ENCODE measurements around the gene KRT81. TPM values are rescaled to one million over a fixed set of nuclear protein-coding genes. Genes with fewer than 3 reads are reported as not detected.

Gene KRT81
- total and polyA plus RNA-seq, 4 donors: 0.02 to 0.61 (median 0.23) TPM

- DNase-seq: no peak
- H3K4me3 ChIP-seq: no peak overlapping the region
- H3K27ac ChIP-seq (ENCODE audit: low read depth in 1 of 2, low read length in 1 of 2): no peak overlapping the region
- H3K36me3 ChIP-seq (ENCODE audit: control insufficient read depth in 4 of 4, insufficient read depth in 4 of 4, low read length in 4 of 4): no peaks in the 10 kb centered on the region
- no peak for ATAC-seq (ENCODE audit: insufficient read depth, low FRiP score)
- H3K9me3 ChIP-seq (ENCODE audit: control insufficient read depth in 4 of 4, insufficient read depth in 3 of 4, low read length in 3 of 4): no peaks in the 10 kb centered on the region
- no peak for TF ChIP-seq CTCF (IDR thresholded peaks at IDR 0.05; ENCODE audit: control extremely low read depth, extremely low read depth)
- WGBS, 2 donors: 81 to 85% methylated on average over 5 of the region's 5 CpGs
- peaks cover 0 to 14% (median 2%) of the 10 kb centered on the region in 5 donors for H3K4me1 ChIP-seq (ENCODE audit: control insufficient read depth in 5 of 5, insufficient read depth in 5 of 5, low read length in 5 of 5)
- no peak overlapping the region for H3K9ac ChIP-seq (ENCODE audit: insufficient read depth in 1 of 2, low read length in 2 of 2)
- peaks cover 0 to 45% (median 20%) of the 10 kb centered on the region in 3 donors for H3K27me3 ChIP-seq (ENCODE audit: control insufficient read depth in 3 of 3, insufficient read depth in 3 of 3, low read length in 2 of 3)
Measured at GRCh38 chr12:52310622-52311284, 19.4 kb upstream of the KRT81 start.

GRCh38 chr12:52308806-52309425, 17.6 kb upstream of the KRT81 start:
- Histone ChIP-seq H3K9ac (ENCODE audit: insufficient read depth in 1 of 2, low read length in 2 of 2) (no peak overlapping the region), H3K4me1 (ENCODE audit: control insufficient read depth in 5 of 5, insufficient read depth in 5 of 5, low read length in 5 of 5) (peaks cover 0 to 14% (median 2%) of the 10 kb centered on the region in 5 donors), H3K9me3 (ENCODE audit: control insufficient read depth in 4 of 4, insufficient read depth in 3 of 4, low read length in 3 of 4) (no peaks in the 10 kb centered on the region), H3K4me3 (no peak overlapping the region), H3K27me3 (ENCODE audit: control insufficient read depth in 3 of 3, insufficient read depth in 3 of 3, low read length in 2 of 3) (peaks cover 0 to 45% (median 20%) of the 10 kb centered on the region in 3 donors), H3K27ac (ENCODE audit: low read depth in 1 of 2, low read length in 1 of 2) (no peak overlapping the region), H3K36me3 (ENCODE audit: control insufficient read depth in 4 of 4, insufficient read depth in 4 of 4, low read length in 4 of 4) (no peaks in the 10 kb centered on the region)
- ATAC-seq (ENCODE audit: insufficient read depth, low FRiP score): no peak
- 47 to 54% methylated on average over 15 of the region's 15 CpGs for WGBS, 2 donors
- no peak for TF ChIP-seq CTCF (IDR thresholded peaks at IDR 0.05; ENCODE audit: control extremely low read depth, extremely low read depth)
- DNase-seq: peak in 1 of 3 donors; percentile 5

DNA sequence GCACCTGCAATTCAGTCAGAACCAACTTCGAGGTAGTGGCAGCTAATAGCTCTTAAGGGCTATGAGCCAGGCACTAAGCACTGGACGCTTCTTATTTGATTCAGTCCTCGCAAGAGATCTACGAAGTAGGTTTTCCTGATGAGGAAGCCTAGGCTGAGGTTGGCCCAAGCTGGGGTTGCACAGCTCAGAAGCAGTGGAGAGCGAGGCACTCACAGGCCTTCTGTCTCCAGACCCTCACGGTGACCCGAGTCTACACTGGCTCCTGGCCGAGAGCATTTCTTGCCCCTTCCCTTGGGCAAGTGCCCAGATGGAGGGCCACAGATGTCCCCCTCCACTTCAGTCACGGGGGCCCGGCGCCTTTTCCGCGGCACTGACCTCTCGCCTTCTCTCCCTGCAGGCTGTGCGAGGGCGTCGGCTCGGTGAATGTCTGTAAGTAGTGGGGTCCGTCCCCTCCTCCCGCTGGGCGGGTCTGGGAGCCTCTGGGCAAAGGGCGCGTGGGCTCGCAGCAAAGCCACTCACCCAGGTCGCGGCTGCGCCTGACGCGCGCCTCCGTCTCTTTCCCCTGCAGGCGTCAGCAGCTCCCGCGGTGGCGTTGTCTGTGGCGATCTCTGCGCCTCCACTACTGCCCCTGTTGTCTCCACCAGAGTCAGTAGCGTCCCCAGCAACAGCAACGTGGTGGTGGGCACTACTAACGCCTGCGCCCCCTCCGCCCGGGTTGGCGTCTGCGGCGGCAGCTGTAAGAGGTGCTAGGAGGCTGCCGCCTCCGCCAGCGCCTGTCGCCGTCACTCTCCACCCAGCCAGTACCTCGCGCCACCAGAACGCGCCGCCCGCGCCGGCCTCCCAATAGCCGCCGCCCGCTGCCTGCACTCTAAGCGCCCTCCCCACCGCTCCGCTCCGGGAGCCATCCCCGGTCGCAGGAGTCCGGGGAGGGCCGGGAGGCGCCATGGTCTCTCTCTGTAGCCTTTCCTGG, 16.8 kb upstream of the KRT81 start:
- Histone ChIP-seq H3K4me1 (ENCODE audit: control insufficient read depth in 5 of 5, insufficient read depth in 5 of 5, low read length in 5 of 5) (peaks cover 0 to 14% (median 2%) of the 10 kb centered on the region in 5 donors), H3K36me3 (ENCODE audit: control insufficient read depth in 4 of 4, insufficient read depth in 4 of 4, low read length in 4 of 4) (no peaks in the 10 kb centered on the region), H3K9ac (ENCODE audit: insufficient read depth in 1 of 2, low read length in 2 of 2) (no peak overlapping the region), H3K27ac (ENCODE audit: low read depth in 1 of 2, low read length in 1 of 2) (peak overlapping the region in 1 of 2 donors; percentile 59), H3K27me3 (ENCODE audit: control insufficient read depth in 3 of 3, insufficient read depth in 3 of 3, low read length in 2 of 3) (peaks cover 0 to 42% (median 20%) of the 10 kb centered on the region in 3 donors), H3K9me3 (ENCODE audit: control insufficient read depth in 4 of 4, insufficient read depth in 3 of 4, low read length in 3 of 4) (no peaks in the 10 kb centered on the region), H3K4me3 (peak overlapping the region; percentile 20)
- ATAC-seq (ENCODE audit: insufficient read depth, low FRiP score) (peak; percentile 73), DNase-seq (peak; percentile 47 to 73 (median 69))
- 7 to 8% methylated on average over 59 to 71 of the region's 71 CpGs for WGBS, 2 donors
- TF ChIP-seq CTCF (IDR thresholded peaks at IDR 0.05; ENCODE audit: control extremely low read depth, extremely low read depth): no peak
